KG1 (cell line): ENCODE measurements around the gene TTC5.
"Not testable (repeated sequence)": the region's sequence is repeated elsewhere in the genome, so short reads cannot be mapped to it uniquely, and the experiment has no call there.

Source experiments
- DNase-seq: peaks from one replicate; lab custom pipeline; 2025; lab: John Stamatoyannopoulos, UW

TTC5 gene

DNA sequence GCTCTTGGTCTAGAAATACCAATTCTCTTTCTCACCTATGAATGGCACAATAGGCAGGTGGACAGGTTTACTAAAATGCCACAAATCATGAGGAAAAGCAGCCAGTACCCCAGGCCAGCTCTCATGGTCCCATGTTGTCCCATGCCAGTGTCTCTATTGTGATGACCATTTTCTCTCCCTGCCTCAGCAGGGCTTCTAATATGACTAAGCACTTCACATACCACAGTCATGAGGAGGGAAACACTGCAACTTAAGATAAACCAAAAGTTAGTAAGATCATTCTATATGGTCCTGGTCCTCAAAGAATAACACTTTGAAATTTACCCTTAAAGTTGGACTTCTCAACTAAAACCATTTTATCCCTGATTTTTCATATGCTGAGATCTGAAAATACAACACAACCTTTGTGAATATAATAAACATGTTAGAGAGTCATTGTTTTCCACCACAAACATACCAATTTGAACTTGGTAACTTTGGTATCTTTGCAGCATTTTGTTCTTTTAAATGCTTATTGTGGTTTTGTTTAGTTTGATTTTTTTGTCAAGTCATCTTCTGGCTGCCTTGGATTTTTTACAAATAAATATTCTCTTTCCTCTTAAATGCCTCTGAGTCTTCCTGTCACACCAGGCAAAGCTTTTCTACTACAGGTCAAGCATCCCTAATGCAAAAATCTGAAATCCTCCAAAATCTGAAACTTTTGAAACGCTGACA lies 3.6 kb downstream of the TTC5 start:
- no peak for DNase-seq

DNA sequence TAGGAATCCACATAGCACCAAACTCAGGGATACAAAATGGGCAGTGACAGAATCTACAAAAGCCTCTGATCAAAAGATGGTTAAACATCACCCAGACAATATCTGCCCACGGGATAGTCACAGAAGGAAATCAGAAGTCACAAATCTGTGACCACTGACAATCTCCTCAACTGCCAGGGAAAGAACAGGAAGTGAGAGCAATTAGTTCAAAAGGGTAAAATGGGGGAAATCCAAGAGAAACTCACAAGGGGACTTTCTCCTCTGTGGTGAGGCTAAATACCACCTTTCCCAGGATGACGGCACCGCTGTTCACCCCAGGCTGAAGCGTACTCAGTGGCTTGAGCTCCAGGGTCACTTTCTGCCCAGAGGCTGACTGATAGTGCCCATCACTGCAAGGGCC lies 10.7 kb downstream of the TTC5 start:
- DNase-seq, result no peak

DNA sequence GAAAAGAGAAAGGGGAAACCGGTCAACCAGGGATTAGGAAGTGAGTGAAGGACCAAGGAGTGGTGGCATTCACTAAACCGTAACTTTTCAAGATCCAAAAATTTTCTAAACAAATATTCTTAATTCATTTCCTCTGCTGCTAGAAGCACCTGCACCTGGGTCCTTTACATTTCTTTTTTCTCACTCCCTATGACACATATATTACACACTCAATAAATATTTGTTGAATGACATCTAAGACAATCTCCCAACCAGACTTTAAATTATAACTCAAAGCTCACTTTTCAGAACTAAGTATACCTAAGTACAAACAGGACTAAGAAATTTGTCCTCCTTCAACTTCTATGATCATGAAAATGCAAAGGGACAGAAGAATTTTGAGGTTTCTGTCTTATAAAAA lies 11.1 kb downstream of the TTC5 start:
- DNase-seq, result no peak

DNA sequence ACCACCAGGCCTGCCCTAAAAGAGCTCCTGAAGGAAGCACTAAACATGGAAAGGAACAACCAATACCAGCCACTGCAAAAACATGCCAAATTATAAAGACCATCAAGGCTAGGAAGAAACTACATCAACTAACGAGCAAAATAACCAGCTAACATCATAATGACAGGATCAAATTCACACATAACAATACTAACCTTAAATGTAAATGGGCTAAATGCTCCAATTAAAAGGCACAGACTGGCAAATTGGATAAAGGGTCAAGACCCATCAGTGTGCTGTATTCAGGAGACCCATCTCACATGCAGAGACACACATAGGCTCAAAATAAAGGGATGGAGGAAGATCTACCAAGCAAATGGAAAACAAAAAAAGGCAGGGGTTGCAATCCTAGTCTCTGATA lies 23.8 kb downstream of the TTC5 start:
- DNase-seq, result not testable (repeated sequence)

DNA sequence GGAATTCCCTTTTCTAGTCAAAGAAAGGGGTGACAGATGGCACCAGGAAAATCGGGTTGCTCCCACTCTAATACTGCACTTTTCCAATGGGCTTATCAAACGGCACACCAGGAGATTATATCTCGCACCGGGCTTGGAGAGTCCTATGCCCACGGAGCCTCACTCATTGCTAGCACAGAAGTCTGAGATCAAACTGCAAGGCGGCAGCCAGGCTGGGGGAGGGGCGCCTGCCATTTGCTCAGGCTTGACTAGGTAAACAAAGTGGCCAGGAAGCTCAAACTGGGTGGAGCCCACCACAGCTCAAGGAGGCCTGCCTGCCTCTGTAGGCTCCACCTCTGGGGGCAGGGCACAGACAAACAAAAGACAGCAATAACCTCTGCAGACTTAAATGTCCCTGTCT lies 25.5 kb downstream of the TTC5 start:
- DNase-seq, result not testable (repeated sequence)

GRCh38 chr14:20278414-20278813 lies 27.3 kb downstream of the TTC5 start:
- DNase-seq, result no peak

DNA sequence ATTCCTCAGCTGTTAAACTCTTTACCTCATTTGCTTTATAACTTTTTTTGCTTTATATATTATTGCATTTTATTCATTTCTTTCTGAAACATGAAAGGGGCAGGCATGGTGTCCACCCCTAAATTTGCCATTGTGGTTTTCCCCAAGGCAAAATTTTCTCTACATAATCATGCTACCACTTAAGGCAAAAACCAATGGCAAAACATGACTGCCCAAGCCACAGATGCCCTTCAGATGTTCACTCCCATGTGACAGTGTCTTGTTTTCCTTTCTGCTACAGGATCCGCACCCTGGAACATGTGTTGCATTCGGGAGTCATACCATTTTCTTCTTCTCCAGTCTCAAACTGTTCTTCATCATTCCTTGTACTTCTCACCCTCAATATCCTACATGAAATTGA lies 28.3 kb downstream of the TTC5 start:
- DNase-seq, result no peak

GRCh38 chr14:20274062-20274461 lies 31.7 kb downstream of the TTC5 start:
- DNase-seq, result no peak

GRCh38 chr14:20264361-20264760 lies 41.4 kb downstream of the TTC5 start:
- not testable (repeated sequence) for DNase-seq

- no peak for DNase-seq
Measured at GRCh38 chr14:20262642-20263128, 43.1 kb downstream of the TTC5 start.

GRCh38 chr14:20247646-20248246 lies 58.0 kb downstream of the TTC5 start:
- no peak for DNase-seq
